ENCODE results near the gene OPHN1. TPM values are rescaled to one million over a fixed set of nuclear protein-coding genes. Genes with fewer than 3 reads are reported as not detected.

The OPHN1 gene
- total and polyA plus RNA-seq, 2 experiments from 2014 or later = 2.2 to 3.8 TPM

DNA sequence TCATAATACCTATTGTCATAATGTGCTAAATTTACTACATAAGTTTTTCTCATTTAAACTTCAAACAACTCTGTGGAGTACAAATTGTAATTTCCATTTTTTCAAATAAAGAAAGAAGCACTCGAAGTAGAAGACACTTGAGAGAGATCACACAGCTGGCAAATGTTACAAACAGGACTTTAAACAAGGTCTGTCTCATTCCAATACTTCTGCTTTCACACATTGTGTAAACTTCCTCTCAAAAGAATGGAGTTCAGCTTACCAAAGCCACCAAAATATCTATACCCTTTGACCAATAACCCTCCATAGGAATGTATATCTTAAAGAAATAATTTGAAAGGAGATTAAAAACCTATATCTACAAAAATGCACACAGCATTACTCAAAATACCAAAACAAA, 88.3 kb downstream of the OPHN1 start (continued):
- TF ChIP-seq, protein P1, sequence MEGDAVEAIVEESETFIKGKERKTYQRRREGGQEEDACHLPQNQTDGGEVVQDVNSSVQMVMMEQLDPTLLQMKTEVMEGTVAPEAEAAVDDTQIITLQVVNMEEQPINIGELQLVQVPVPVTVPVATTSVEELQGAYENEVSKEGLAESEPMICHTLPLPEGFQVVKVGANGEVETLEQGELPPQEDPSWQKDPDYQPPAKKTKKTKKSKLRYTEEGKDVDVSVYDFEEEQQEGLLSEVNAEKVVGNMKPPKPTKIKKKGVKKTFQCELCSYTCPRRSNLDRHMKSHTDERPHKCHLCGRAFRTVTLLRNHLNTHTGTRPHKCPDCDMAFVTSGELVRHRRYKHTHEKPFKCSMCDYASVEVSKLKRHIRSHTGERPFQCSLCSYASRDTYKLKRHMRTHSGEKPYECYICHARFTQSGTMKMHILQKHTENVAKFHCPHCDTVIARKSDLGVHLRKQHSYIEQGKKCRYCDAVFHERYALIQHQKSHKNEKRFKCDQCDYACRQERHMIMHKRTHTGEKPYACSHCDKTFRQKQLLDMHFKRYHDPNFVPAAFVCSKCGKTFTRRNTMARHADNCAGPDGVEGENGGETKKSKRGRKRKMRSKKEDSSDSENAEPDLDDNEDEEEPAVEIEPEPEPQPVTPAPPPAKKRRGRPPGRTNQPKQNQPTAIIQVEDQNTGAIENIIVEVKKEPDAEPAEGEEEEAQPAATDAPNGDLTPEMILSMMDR (conservative IDR thresholded peaks at IDR 0.05; ENCODE audit: low read depth in 2 of 2) = no peak
- TF ChIP-seq EZH2phosphoT487 (IDR thresholded peaks at IDR 0.05; ENCODE audit: unreplicated experiment) (no peak), CREB1 (CRISPR knock-in tag; IDR thresholded peaks at IDR 0.05; ENCODE audit: low read depth) (no peak), ZNF331 (CRISPR knock-in tag; IDR thresholded peaks at IDR 0.05; ENCODE audit: low read depth) (no peak), POLR2AphosphoS5 (IDR thresholded peaks at IDR 0.05; ENCODE audit: low read depth) (no peak), NANOG (IDR thresholded peaks at IDR 0.05; ENCODE audit: borderline replicate concordance) (no peak), EZH2 (IDR thresholded peaks at IDR 0.05; ENCODE audit: low read depth, unreplicated experiment) (no peak)
- TF ChIP-seq, protein P2, sequence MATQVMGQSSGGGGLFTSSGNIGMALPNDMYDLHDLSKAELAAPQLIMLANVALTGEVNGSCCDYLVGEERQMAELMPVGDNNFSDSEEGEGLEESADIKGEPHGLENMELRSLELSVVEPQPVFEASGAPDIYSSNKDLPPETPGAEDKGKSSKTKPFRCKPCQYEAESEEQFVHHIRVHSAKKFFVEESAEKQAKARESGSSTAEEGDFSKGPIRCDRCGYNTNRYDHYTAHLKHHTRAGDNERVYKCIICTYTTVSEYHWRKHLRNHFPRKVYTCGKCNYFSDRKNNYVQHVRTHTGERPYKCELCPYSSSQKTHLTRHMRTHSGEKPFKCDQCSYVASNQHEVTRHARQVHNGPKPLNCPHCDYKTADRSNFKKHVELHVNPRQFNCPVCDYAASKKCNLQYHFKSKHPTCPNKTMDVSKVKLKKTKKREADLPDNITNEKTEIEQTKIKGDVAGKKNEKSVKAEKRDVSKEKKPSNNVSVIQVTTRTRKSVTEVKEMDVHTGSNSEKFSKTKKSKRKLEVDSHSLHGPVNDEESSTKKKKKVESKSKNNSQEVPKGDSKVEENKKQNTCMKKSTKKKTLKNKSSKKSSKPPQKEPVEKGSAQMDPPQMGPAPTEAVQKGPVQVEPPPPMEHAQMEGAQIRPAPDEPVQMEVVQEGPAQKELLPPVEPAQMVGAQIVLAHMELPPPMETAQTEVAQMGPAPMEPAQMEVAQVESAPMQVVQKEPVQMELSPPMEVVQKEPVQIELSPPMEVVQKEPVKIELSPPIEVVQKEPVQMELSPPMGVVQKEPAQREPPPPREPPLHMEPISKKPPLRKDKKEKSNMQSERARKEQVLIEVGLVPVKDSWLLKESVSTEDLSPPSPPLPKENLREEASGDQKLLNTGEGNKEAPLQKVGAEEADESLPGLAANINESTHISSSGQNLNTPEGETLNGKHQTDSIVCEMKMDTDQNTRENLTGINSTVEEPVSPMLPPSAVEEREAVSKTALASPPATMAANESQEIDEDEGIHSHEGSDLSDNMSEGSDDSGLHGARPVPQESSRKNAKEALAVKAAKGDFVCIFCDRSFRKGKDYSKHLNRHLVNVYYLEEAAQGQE (IDR thresholded peaks at IDR 0.05; ENCODE audit: unreplicated experiment) = no peak

DNA sequence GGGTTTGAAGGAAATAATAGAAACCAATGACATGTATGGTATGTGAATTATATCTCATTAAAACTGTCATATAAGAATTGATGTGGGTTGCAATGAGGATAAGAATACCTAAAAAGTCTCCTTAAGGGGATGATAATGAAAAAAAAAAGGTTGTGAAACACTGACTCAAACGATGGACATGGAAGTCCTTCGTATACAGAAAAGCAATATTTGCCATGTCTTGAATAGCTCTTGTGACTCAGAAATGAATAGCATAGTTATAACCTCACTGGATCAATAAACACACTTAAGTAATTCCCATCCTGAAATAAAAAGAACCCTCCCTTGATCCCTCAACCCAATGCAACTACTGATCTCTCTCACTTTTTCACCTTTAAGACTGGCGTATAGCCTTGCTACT, 89.7 kb downstream of the OPHN1 start:
- Mint-ChIP-seq H3K9me3 (no peaks in the 10 kb centered on the region), H3K4me1 (no peaks in the 10 kb centered on the region), H3K27me3 (ENCODE audit: insufficient read depth, low read depth, poor library complexity) (no peaks in the 10 kb centered on the region), H3K27ac (no peak overlapping the region), H3K4me3 (no peak overlapping the region), H3K36me3 (ENCODE audit: low read depth) (no peaks in the 10 kb centered on the region)
- Histone ChIP-seq H3K4me1 (ENCODE audit: insufficient read depth) (no peaks in the 10 kb centered on the region), H3K9me2 (ENCODE audit: insufficient read depth) (no peaks in the 10 kb centered on the region), H3K4me2 (no peak overlapping the region), H3F3A (replicated peaks; ENCODE audit: low read depth) (no peaks in the 10 kb centered on the region), H4K20me1 (replicated peaks; ENCODE audit: insufficient read depth) (no peaks in the 10 kb centered on the region), H3K27ac (ENCODE audit: low read depth) (no peak overlapping the region), H3K4me3 (no peak overlapping the region), H3K36me3 (ENCODE audit: insufficient read depth) (no peaks in the 10 kb centered on the region), H2AFZ (no peak overlapping the region), H3K27me3 (ENCODE audit: insufficient read depth) (no peaks in the 10 kb centered on the region), H3K79me2 (replicated peaks; ENCODE audit: insufficient read depth) (no peaks in the 10 kb centered on the region)
- ATAC-seq (no peak), DNase-seq (ENCODE audit: low spot score) (no peak)
- no peak for TF ChIP-seq JUNB (IDR thresholded peaks at IDR 0.05; ENCODE audit: unreplicated experiment)
- TF ChIP-seq, protein P3, sequence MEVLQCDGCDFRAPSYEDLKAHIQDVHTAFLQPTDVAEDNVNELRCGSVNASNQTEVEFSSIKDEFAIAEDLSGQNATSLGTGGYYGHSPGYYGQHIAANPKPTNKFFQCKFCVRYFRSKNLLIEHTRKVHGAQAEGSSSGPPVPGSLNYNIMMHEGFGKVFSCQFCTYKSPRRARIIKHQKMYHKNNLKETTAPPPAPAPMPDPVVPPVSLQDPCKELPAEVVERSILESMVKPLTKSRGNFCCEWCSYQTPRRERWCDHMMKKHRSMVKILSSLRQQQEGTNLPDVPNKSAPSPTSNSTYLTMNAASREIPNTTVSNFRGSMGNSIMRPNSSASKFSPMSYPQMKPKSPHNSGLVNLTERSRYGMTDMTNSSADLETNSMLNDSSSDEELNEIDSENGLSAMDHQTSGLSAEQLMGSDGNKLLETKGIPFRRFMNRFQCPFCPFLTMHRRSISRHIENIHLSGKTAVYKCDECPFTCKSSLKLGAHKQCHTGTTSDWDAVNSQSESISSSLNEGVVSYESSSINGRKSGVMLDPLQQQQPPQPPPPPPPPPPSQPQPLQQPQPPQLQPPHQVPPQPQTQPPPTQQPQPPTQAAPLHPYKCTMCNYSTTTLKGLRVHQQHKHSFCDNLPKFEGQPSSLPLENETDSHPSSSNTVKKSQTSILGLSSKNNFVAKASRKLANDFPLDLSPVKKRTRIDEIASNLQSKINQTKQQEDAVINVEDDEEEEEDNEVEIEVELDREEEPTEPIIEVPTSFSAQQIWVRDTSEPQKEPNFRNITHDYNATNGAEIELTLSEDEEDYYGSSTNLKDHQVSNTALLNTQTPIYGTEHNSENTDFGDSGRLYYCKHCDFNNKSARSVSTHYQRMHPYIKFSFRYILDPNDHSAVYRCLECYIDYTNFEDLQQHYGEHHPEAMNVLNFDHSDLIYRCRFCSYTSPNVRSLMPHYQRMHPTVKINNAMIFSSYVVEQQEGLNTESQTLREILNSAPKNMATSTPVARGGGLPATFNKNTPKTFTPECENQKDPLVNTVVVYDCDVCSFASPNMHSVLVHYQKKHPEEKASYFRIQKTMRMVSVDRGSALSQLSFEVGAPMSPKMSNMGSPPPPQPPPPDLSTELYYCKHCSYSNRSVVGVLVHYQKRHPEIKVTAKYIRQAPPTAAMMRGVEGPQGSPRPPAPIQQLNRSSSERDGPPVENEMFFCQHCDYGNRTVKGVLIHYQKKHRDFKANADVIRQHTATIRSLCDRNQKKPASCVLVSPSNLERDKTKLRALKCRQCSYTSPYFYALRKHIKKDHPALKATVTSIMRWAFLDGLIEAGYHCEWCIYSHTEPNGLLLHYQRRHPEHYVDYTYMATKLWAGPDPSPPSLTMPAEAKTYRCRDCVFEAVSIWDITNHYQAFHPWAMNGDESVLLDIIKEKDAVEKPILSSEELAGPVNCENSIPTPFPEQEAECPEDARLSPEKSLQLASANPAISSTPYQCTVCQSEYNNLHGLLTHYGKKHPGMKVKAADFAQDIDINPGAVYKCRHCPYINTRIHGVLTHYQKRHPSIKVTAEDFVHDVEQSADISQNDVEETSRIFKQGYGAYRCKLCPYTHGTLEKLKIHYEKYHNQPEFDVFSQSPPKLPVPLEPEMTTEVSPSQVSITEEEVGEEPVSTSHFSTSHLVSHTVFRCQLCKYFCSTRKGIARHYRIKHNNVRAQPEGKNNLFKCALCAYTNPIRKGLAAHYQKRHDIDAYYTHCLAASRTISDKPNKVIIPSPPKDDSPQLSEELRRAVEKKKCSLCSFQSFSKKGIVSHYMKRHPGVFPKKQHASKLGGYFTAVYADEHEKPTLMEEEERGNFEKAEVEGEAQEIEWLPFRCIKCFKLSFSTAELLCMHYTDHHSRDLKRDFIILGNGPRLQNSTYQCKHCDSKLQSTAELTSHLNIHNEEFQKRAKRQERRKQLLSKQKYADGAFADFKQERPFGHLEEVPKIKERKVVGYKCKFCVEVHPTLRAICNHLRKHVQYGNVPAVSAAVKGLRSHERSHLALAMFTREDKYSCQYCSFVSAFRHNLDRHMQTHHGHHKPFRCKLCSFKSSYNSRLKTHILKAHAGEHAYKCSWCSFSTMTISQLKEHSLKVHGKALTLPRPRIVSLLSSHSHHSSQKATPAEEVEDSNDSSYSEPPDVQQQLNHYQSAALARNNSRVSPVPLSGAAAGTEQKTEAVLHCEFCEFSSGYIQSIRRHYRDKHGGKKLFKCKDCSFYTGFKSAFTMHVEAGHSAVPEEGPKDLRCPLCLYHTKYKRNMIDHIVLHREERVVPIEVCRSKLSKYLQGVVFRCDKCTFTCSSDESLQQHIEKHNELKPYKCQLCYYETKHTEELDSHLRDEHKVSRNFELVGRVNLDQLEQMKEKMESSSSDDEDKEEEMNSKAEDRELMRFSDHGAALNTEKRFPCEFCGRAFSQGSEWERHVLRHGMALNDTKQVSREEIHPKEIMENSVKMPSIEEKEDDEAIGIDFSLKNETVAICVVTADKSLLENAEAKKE (CRISPR knock-in tag; IDR thresholded peaks at IDR 0.05) = no peak
